GDM1 (cell line): ENCODE results near the gene ZNF195.
"Not testable (repeated sequence)": the region's sequence is repeated elsewhere in the genome, so short reads cannot be mapped to it uniquely, and the experiment has no call there.

Experiments used
- DNase-seq: peaks from one replicate; lab custom pipeline; 2025; lab: John Stamatoyannopoulos, UW

Gene ZNF195

DNA sequence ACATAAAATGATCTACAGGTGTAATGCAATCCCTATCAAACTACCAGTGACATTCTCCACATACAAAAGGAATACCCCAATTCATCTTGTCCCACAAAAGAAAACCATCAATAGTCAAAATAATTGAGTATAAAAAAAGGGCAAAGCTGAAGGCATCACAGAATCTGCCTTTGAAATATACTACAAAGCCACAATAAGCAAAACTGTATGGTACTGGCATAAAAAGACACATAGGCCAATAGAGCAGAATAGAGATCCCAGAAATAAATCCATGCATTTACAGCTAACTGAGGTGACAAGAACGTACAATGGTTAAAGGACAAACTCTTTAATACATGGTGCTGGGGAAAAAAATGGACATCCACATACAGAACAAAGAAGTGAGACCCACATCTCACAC is 31.8 kb downstream of the ZNF195 start:
- DNase-seq, result no peak

DNA sequence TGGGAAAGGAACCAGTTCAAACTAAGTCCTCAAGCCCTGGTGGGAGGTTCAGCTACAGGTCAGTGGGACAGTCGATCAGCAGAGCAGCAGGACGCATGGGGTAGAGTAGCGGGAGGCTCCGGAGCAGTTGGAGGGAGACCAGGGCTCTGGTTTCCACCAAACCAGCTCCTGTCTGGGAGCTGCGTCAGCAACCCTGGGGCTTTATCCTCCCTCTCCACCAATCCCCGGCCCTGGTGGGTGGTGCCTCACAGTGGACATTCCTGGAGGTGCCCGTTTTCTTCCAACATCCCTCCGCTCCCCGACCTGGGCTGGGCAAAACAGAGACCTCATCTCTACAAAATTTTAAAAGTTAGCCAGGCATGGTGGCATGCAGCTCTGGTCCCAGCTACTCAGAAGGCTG is 32.4 kb downstream of the ZNF195 start:
- no peak for DNase-seq

DNA sequence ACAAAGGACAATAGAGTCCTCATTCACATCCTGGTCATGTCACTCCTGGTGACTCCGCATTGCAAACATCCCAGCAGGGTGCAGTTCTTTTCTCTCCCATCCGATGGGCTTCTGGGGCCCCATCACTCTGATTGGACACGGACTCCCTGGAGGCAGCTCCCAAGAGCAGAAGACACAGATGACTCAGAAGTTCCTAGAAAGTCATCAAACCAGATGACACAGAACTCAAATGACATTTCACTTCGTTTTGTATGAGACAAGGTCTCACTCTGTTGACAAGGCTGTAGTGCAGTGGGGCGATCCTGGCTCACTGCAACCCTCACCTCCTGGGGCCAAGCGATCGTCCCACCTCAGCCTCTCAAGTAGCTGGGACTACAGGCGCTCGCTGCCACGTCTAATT is 33.2 kb downstream of the ZNF195 start:
- no peak for DNase-seq

DNA sequence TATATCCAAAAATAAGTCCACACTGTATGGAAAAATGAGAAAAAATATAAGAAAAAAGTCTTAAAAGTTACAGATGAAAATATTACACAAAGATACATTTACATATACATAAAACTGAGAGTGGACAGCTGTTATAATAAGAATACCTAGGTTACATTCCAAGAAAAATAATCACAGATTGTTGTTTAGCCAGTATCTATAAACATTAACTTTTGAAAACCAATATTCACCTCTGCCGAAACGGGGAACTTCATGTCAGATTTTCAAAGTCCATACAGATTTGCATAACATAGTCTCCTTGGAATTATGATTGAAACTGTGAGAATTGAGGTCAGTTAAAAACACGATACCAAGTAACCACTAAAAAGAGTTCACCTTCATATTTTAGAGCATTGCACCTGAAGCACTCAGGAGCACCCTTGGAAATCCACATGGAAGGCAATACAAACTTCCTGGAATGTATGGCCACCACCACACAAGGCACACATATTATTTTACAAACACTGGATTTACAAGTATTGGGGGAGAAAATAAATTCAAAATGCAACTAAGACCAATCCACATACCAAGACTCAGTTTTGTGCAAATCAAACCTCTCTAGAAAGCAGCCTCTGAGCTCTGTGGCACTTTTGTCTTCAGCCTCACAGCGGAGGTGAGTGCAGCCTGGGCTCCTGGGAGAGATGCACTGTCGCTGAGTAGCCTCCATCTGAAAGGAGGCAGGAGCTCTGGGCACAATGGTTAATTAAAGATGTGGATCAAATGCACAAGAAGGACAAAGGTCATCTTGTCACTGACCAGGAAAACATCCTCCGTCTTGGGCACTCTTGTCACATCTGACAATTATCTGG is 34.4 kb downstream of the ZNF195 start:
- no peak for DNase-seq

DNA sequence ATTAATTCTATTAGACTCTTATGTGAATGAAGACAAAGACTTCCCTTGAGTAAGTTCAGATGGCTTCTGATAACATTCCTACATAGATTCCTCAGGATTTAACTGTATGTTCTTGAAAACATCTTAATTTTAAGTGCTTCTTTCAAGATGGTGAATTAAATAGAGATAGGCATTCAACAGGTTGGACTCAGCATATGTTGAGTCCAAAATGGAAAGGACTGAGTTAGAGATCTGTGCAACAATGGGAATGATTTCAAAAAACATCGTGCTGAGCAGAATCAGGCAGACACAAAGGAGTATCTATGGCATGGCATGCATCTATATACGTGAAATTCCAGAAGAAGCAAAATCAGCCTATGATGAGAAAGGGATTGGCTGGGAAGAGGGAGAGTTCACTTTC is 36.2 kb downstream of the ZNF195 start:
- DNase-seq, result no peak

DNA sequence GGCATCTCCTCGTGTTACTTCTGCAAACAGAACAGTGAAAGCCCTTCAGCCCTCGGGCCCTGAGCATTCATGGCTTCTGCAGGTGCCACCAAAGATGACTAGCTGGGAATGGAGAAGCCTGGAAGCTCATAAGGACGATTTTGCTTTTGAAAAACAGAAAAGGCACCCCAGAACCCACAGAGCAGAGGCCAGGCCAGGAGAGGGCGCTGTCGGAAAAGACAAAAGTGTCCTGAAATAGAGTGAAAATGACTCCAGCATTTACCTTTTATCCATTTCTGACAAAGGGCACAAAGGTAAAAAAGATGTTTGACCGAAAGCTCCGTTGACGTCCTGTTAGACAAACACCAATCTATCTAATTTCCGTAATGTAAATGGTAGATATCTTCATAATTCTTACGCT is 37.6 kb downstream of the ZNF195 start:
- peak; percentile 18 for DNase-seq

DNA sequence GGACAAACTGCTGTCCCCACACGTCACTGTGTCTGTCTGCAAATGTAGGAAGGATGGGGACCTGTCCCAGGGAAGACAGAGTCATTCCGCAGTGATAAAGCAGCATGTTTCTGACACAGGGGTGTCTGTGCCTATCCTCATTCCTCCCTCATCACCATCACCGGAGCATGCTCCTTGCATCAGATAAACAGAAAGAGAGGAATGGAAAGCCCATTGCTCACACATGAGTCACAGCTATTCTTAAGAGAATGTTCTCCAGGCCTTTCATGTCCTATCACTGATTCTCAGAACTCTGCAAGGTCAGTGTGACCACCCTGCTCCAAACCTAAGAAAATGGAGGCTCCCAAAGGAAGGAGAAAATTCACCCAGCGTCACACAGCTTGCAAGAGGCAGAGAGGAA is 38.9 kb downstream of the ZNF195 start:
- no peak for DNase-seq

DNA sequence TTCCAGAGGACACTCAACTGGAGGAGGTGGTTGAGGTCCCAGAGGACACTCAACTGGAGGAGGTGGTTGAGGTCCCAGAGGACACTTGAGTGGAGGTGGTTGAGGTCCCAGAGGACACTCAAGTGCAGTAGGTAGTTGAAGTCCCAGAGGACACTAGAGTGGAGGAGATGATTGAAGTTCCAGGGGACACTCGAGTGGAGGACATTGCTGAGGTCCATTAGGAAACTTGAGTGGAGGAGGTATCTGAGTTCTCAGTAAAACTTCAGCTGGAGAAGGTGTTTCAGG is 39.7 kb downstream of the ZNF195 start:
- no peak for DNase-seq

DNA sequence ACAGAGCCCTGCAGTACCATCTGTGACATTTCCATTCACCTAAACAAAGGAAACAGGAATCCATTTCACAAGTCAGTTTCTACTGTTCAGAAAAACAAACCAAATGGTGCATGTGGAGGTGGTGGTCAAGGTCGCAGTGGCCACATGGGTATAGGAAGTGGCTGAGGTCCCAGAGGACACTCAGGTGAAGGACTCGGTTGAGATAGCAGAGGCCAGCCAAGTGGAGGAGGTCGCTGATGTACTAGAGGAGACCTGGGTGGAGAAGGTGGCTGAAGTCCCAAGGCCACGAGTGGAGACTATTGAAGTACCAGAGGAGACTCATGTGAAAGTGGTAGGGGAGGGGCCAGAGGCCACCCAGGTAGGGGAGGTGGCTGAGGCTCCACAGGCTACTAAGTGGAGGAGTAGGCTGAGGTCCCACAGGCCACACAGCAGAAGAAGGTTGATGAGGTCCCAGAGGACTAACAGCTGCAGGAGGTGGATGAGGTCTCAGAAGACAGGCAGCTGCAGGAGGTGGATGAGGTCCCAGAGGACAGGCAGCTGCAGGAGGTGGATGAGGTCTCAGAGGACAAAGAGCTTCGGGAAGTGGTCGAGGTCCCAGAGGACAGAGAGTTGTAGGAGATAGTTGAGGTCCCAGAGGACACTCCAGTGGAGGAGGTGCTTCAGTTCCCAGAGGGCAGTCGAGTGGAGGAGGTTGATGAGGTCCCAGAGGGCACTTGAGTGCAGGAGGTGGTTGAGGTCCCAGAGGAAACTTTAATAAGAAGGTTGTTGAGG is 40.2 kb downstream of the ZNF195 start:
- no peak for DNase-seq

DNA sequence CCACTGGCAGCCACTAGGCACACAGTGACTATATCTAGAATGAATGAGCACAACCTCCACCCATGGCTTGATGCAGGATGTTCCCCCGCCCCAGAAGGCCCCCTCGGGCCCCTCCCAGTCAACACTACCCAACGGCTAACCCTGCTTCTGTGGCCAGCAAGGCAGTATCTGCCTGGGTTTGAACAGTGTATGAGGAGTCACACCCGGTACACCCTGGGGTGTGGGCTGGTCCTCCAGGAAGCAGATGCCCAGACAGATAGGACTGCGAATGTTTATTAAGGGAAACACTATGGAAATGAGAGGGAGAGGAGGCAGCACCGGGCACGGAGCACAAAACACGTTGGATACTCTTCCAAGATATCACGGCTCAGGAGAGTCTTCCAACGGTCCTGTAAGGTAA is 42.5 kb downstream of the ZNF195 start:
- DNase-seq, result not testable (repeated sequence)

DNA sequence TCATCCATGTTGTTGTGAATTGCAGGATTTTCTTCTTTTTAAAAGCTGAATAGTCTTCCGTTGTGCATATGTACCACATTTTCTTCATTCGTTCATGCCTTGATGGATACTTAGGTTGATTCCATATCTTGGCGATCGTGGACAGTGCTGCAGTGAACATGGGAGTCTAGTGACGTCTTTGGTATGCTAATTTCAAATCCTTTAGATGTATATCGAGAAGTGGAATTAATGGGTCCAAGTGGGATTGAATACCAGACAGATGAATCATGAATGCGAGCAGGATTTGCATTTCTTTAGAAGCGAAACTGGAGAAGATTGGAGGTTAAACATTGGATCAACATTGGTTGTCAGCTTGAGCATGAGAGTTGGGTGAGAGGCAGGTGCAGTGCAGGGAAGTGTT is 45.8 kb downstream of the ZNF195 start:
- DNase-seq, result not testable (repeated sequence)

DNA sequence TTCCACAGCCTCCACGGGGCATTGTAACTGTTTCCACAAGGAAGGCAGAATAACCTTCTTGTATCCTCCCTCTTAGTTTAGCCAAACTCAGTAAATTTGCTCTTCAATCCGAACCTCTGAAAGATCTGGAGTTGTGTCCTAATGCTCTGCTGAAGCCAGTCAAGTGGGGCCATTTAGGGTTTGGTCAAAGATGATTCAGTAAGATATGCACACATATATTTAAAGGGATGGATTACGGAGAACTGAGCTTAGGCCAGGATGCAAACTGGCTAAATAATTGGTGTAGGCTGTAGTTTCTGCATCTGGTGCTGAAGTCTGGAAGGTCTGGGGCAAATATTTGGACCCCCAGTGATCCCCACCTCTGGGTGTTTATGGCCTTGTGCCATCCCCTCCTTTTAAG is 47.9 kb downstream of the ZNF195 start:
- not testable (repeated sequence) for DNase-seq

DNA sequence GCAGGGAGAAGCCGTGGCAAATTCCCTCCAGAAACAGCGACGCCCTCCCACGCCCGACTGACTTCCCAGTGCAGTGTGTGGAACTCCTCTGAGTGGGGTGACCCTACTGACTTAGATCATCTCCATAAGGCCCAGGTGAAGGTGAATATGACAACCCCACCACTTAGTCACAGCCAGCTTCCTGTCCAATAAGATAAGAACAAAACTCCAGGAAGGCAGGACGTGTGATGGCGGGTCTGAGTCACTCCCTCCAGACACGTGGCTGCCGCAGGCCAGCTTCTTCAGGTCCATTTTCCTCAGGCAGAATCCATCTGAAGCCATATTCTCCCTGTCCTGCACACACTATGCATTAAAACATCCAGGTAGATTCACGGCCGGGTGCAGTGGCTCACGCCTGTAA is 48.9 kb downstream of the ZNF195 start:
- not testable (repeated sequence) for DNase-seq

DNA sequence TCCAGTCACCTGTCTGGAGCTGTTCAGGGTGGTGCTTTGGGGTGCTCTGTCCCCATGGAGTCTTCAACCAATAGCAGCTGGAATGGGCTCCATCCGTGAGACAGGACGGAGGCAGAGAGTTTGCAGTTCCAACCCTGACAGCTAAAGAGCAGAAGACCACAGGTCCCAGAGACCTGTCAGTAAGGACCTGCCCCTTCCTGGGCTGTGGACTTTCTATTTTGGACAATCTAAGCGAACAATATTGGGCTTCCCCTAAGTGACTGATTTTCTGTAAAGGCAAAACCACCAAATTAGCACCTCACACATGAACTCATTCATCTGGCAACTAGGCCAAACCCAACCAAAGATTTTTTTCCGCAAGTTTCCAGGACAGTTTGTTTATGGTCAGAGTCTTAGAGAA is 50.4 kb downstream of the ZNF195 start:
- not testable (repeated sequence) for DNase-seq

DNA sequence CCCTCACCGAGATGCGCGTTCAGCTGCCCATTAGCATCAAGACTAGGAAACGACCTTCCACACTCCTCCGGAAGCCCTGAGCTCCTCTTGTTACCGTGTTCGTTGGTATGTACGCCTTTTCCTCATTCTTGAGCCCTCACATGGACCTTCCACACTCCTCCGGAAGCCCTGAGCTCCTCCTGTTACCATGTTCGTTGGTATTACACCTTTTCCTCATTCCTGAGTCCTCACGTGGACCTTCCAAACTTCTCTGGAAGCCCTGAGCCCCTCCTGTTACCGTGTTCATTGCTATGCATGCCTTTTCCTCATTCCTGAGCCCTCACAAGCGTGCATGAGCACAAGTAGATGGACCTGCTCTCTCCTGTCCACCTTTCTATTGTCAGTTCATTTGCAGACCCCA is 52.5 kb downstream of the ZNF195 start:
- DNase-seq, result not testable (repeated sequence)

DNA sequence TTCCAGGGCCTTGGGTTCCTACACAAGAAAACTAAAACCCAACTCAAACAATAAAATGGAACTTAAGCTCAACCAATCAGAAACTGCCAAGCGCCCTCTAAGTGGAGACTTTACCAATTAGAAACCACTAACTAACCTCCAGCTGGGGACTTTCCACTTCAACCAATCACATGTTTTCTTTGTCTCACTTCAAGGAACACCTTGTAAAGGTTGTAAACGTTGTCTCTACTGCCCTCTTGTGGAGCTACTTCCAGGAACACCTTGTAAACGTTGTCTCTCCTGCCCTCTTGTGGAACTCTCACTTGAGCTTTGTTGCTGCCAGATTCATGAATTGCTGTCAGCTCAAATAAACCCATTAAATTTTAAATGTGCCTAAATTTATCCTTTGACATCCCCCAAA is 54.2 kb downstream of the ZNF195 start:
- not testable (repeated sequence) for DNase-seq
